ENCODE data around the gene SRBD1. TPM values are rescaled to one million over a fixed set of nuclear protein-coding genes. Genes with fewer than 3 reads are reported as not detected.

The SRBD1 gene
- total and polyA plus RNA-seq, 4 donors = 11.2 to 43.9 (median 19.1) TPM

GRCh38 chr2:45460825-45461224 lies 150.2 kb downstream of the SRBD1 start:
- Histone ChIP-seq H3K4me3 (ENCODE audit: low read depth, low read length) (no peak overlapping the region), H3K36me3 (ENCODE audit: control insufficient read depth, insufficient read depth, low read length) (no peaks in the 10 kb centered on the region), H3K9me3 (ENCODE audit: control insufficient read depth, insufficient read depth, low read length) (peaks cover 1% of the 10 kb centered on the region), H3K4me1 (ENCODE audit: control insufficient read depth, insufficient read depth, low read length) (no peaks in the 10 kb centered on the region), H3K27ac (ENCODE audit: low read depth, low read length) (no peak overlapping the region), H3K27me3 (ENCODE audit: control insufficient read depth, insufficient read depth, low read length) (no peaks in the 10 kb centered on the region)
- WGBS (ENCODE audit: insufficient coverage) = 100% methylated on average over 4 of the region's 6 CpGs
- no peak for DNase-seq (ENCODE audit: low read depth in 4 of 6, low spot score in 6 of 6)

- H3K4me3 ChIP-seq (ENCODE audit: low read depth, low read length) = no peak overlapping the region
- no peak overlapping the region for H3K27ac ChIP-seq (ENCODE audit: low read depth, low read length)
- WGBS (ENCODE audit: insufficient coverage) = 60% methylated on average over 1 of the region's 3 CpGs
- H3K4me1 ChIP-seq (ENCODE audit: control insufficient read depth, insufficient read depth, low read length) = no peaks in the 10 kb centered on the region
- H3K9me3 ChIP-seq (ENCODE audit: control insufficient read depth, insufficient read depth, low read length) = peaks cover 1% of the 10 kb centered on the region
- H3K27me3 ChIP-seq (ENCODE audit: control insufficient read depth, insufficient read depth, low read length) = no peaks in the 10 kb centered on the region
- H3K36me3 ChIP-seq (ENCODE audit: control insufficient read depth, insufficient read depth, low read length) = no peaks in the 10 kb centered on the region
- DNase-seq (ENCODE audit: low read depth in 4 of 6, low spot score in 6 of 6) = no peak
Measured at GRCh38 chr2:45459860-45460259, 151.2 kb downstream of the SRBD1 start.

- Histone ChIP-seq H3K36me3 (ENCODE audit: control insufficient read depth, insufficient read depth, low read length) (no peaks in the 10 kb centered on the region), H3K9me3 (ENCODE audit: control insufficient read depth, insufficient read depth, low read length) (peaks cover 1% of the 10 kb centered on the region), H3K27ac (ENCODE audit: low read depth, low read length) (no peak overlapping the region), H3K27me3 (ENCODE audit: control insufficient read depth, insufficient read depth, low read length) (no peaks in the 10 kb centered on the region), H3K4me3 (ENCODE audit: low read depth, low read length) (no peak overlapping the region), H3K4me1 (ENCODE audit: control insufficient read depth, insufficient read depth, low read length) (no peaks in the 10 kb centered on the region)
- 46% methylated on average over 2 of the region's 3 CpGs for WGBS (ENCODE audit: insufficient coverage)
- no peak for DNase-seq (ENCODE audit: low read depth in 4 of 6, low spot score in 6 of 6)
Measured at GRCh38 chr2:45458909-45459563, 152.0 kb downstream of the SRBD1 start.

GRCh38 chr2:45457211-45457945 lies 153.7 kb downstream of the SRBD1 start:
- no peaks in the 10 kb centered on the region for H3K4me1 ChIP-seq (ENCODE audit: control insufficient read depth, insufficient read depth, low read length)
- H3K9me3 ChIP-seq (ENCODE audit: control insufficient read depth, insufficient read depth, low read length) = peaks cover 1% of the 10 kb centered on the region
- no peaks in the 10 kb centered on the region for H3K27me3 ChIP-seq (ENCODE audit: control insufficient read depth, insufficient read depth, low read length)

GRCh38 chr2:45452866-45453265 lies 158.2 kb downstream of the SRBD1 start:
- WGBS (ENCODE audit: insufficient coverage) = no CpG with 5 or more reads among the region's 4 CpGs
- H3K4me3 ChIP-seq (ENCODE audit: low read depth, low read length) = no peak overlapping the region

More at GRCh38 chr2:45457211-45457945, 153.7 kb downstream of the SRBD1 start:
- Histone ChIP-seq H3K27ac (ENCODE audit: low read depth, low read length) (no peak overlapping the region), H3K36me3 (ENCODE audit: control insufficient read depth, insufficient read depth, low read length) (no peaks in the 10 kb centered on the region), H3K4me3 (ENCODE audit: low read depth, low read length) (no peak overlapping the region)
- no peak for DNase-seq (ENCODE audit: low read depth in 4 of 6, low spot score in 6 of 6)
- WGBS (ENCODE audit: insufficient coverage) = no CpG with 5 or more reads among the region's 5 CpGs

GRCh38 chr2:45450634-45451033 lies 160.4 kb downstream of the SRBD1 start:
- no peaks in the 10 kb centered on the region for H3K27me3 ChIP-seq (ENCODE audit: control insufficient read depth, insufficient read depth, low read length)
- no peaks in the 10 kb centered on the region for H3K9me3 ChIP-seq (ENCODE audit: control insufficient read depth, insufficient read depth, low read length)
- peak in 1 of 6 donors; percentile 61 for DNase-seq (ENCODE audit: low read depth in 4 of 6, low spot score in 6 of 6)
- no peak overlapping the region for H3K4me3 ChIP-seq (ENCODE audit: low read depth, low read length)
- no peaks in the 10 kb centered on the region for H3K36me3 ChIP-seq (ENCODE audit: control insufficient read depth, insufficient read depth, low read length)
- no peak overlapping the region for H3K27ac ChIP-seq (ENCODE audit: low read depth, low read length)
- H3K4me1 ChIP-seq (ENCODE audit: control insufficient read depth, insufficient read depth, low read length) = no peaks in the 10 kb centered on the region
- WGBS (ENCODE audit: insufficient coverage) = 93% methylated on average over 2 of the region's 2 CpGs

More at GRCh38 chr2:45452866-45453265, 158.2 kb downstream of the SRBD1 start:
- H3K27ac ChIP-seq (ENCODE audit: low read depth, low read length) = no peak overlapping the region
- no peaks in the 10 kb centered on the region for H3K4me1 ChIP-seq (ENCODE audit: control insufficient read depth, insufficient read depth, low read length)
- H3K36me3 ChIP-seq (ENCODE audit: control insufficient read depth, insufficient read depth, low read length) = no peaks in the 10 kb centered on the region
- H3K9me3 ChIP-seq (ENCODE audit: control insufficient read depth, insufficient read depth, low read length) = no peaks in the 10 kb centered on the region
- DNase-seq (ENCODE audit: low read depth in 4 of 6, low spot score in 6 of 6) = peak in 1 of 6 donors; percentile 39
- H3K27me3 ChIP-seq (ENCODE audit: control insufficient read depth, insufficient read depth, low read length) = no peaks in the 10 kb centered on the region

GRCh38 chr2:45448217-45448616 lies 162.8 kb downstream of the SRBD1 start:
- no peak overlapping the region for H3K4me3 ChIP-seq (ENCODE audit: low read depth, low read length)
- no peak for DNase-seq (ENCODE audit: low read depth in 4 of 6, low spot score in 6 of 6)
- H3K4me1 ChIP-seq (ENCODE audit: control insufficient read depth, insufficient read depth, low read length) = no peaks in the 10 kb centered on the region
- H3K36me3 ChIP-seq (ENCODE audit: control insufficient read depth, insufficient read depth, low read length) = no peaks in the 10 kb centered on the region
- no peaks in the 10 kb centered on the region for H3K9me3 ChIP-seq (ENCODE audit: control insufficient read depth, insufficient read depth, low read length)
- WGBS (ENCODE audit: insufficient coverage) = no CpG with 5 or more reads among the region's 3 CpGs
- H3K27me3 ChIP-seq (ENCODE audit: control insufficient read depth, insufficient read depth, low read length) = no peaks in the 10 kb centered on the region
- no peak overlapping the region for H3K27ac ChIP-seq (ENCODE audit: low read depth, low read length)

- Histone ChIP-seq H3K4me3 (ENCODE audit: low read depth, low read length) (no peak overlapping the region), H3K27ac (ENCODE audit: low read depth, low read length) (no peak overlapping the region), H3K27me3 (ENCODE audit: control insufficient read depth, insufficient read depth, low read length) (no peaks in the 10 kb centered on the region), H3K4me1 (ENCODE audit: control insufficient read depth, insufficient read depth, low read length) (no peaks in the 10 kb centered on the region), H3K9me3 (ENCODE audit: control insufficient read depth, insufficient read depth, low read length) (no peaks in the 10 kb centered on the region), H3K36me3 (ENCODE audit: control insufficient read depth, insufficient read depth, low read length) (no peaks in the 10 kb centered on the region)
- WGBS (ENCODE audit: insufficient coverage) = 80% methylated on average over 2 of the region's 2 CpGs
- DNase-seq (ENCODE audit: low read depth in 4 of 6, low spot score in 6 of 6) = no peak
Measured at GRCh38 chr2:45446016-45446415, 165.1 kb downstream of the SRBD1 start.

GRCh38 chr2:45445037-45445436 lies 166.0 kb downstream of the SRBD1 start:
- Histone ChIP-seq H3K27me3 (ENCODE audit: control insufficient read depth, insufficient read depth, low read length) (no peaks in the 10 kb centered on the region), H3K9me3 (ENCODE audit: control insufficient read depth, insufficient read depth, low read length) (no peaks in the 10 kb centered on the region), H3K36me3 (ENCODE audit: control insufficient read depth, insufficient read depth, low read length) (no peaks in the 10 kb centered on the region), H3K4me3 (ENCODE audit: low read depth, low read length) (no peak overlapping the region), H3K27ac (ENCODE audit: low read depth, low read length) (no peak overlapping the region), H3K4me1 (ENCODE audit: control insufficient read depth, insufficient read depth, low read length) (no peaks in the 10 kb centered on the region)
- no peak for DNase-seq (ENCODE audit: low read depth in 4 of 6, low spot score in 6 of 6)
- no CpG with 5 or more reads among the region's 1 CpG for WGBS (ENCODE audit: insufficient coverage)

- Histone ChIP-seq H3K4me1 (ENCODE audit: control insufficient read depth, insufficient read depth, low read length) (no peaks in the 10 kb centered on the region), H3K27ac (ENCODE audit: low read depth, low read length) (no peak overlapping the region), H3K36me3 (ENCODE audit: control insufficient read depth, insufficient read depth, low read length) (no peaks in the 10 kb centered on the region), H3K27me3 (ENCODE audit: control insufficient read depth, insufficient read depth, low read length) (no peaks in the 10 kb centered on the region), H3K4me3 (ENCODE audit: low read depth, low read length) (no peak overlapping the region), H3K9me3 (ENCODE audit: control insufficient read depth, insufficient read depth, low read length) (no peaks in the 10 kb centered on the region)
- no peak for DNase-seq (ENCODE audit: low read depth in 4 of 6, low spot score in 6 of 6)
- WGBS (ENCODE audit: insufficient coverage) = 100% methylated on average over 1 of the region's 1 CpG
Measured at GRCh38 chr2:45443012-45443411, 168.1 kb downstream of the SRBD1 start.
